ENCODE data around the gene FAM72A.
"Not testable (repeated sequence)": the region's sequence is repeated elsewhere in the genome, so short reads cannot be mapped to it uniquely, and the experiment has no call there.

FAM72A gene

GRCh38 chr1:206167350-206168029 is 35.1 kb downstream of the FAM72A start:
- not testable (repeated sequence) for DNase-seq (ENCODE audit: low read depth)

DNA sequence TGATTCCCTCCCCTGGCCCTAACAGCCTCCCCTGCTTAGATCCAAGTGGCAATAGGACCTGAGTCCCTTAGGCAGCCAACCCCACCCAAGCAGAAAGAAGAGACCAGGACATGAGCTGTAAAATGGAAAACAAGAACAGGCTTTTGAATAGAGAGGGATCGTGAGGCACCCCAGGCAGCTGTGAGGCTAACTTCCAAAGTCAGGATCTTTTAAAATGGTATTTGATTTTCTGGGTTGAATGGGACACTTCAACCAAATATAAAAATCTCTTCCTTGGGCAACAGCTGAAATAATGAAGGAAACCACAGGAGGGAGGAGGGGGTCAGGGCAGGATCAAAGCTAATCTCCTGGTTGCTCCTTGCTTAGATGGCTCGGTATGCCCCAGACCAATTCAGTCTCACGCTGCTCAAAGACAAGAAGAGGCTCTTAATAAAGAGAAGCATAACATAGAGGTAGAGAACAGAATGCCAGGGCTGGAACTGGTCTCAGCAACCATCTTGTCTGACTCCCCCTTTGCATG is 56.8 kb downstream of the FAM72A start:
- DNase-seq (ENCODE audit: low read depth) = no peak

- DNase-seq (ENCODE audit: low read depth) = no peak
Observed at GRCh38 chr1:206144605-206145004, 58.0 kb downstream of the FAM72A start.

DNA sequence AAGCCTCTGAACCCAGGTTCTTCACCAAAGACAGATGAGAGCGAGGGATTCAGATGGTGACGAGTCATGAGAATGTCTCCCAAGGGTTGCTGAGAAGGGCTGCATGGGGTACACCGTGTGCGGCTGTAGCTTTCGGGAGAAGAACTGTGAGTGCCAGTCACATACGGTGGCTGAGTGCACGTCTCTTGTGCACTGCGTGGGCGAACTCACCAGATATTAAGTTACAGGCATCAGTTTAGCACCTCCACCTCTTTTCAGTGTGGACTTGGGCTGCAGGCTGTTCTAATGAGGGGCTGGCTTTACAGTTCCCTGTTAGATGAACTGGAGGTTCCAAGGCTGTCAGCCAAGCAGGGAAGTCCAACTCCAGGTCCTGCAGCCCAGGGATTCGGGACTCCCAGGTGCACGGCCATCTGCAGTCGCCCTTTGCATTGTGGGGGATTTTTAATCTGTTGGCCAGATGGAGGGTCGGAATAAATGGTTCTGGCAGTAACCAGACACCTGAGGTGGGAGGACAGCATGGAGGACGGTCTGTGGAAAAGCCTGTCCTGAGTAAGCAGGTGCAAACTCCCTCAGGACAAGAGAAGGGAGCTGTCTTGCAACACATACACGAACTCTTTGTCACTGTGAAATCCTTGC is 59.0 kb downstream of the FAM72A start:
- no peak for DNase-seq (ENCODE audit: low read depth)

GRCh38 chr1:206142770-206143169 is 59.9 kb downstream of the FAM72A start:
- no peak for DNase-seq (ENCODE audit: low read depth)

DNA sequence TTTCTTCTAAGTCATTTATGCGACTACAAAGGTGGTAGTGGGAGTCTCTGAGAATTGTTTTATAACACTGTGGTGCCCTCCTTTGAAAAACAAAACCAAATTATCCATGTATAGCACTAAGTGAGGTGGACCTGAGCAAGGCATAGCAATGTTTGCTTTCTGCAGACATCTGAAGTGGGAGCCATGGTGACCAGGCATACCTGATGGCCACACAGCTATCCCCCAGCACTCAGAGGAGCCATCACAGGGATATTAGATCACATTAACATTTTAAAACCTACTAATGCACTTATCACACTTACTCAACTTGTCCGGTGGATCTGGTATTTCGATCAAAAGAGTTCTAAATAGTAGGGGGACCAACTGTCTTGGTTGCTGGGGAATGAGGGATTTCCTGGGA is 60.6 kb downstream of the FAM72A start:
- no peak for DNase-seq (ENCODE audit: low read depth)

DNA sequence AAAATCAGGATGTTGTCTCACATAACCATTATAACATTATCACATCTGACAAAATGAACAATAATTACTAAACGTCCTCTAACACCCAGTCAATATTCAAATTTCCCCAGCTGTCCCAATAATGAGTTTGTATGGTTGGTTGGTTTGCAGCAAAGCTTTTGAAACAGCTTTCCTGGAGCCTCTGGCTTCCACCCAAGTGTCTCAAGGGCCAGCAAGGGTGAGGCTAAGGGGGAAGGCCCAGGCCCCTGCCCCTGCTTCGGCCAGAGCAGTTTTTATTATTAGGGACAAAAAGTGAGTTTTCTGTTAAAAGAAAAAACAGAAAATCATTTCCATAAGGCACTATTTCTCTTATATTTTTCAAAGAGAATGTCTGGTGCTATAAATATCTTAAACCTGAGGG is 66.4 kb downstream of the FAM72A start:
- no peak for DNase-seq (ENCODE audit: low read depth)
